BJ (cell line): Measurements from ENCODE around the gene SLC2A5. TPM values are rescaled to one million over a fixed set of nuclear protein-coding genes. Genes with fewer than 3 reads are reported as not detected.

ENCODE experiments used
- CTCF ChIA-PET: fragments of 350-600 bp; formaldehyde crosslinking; extraction: SDS; loops from one replicate; lab custom pipeline; 2021; ENCODE audit warnings: antibody characterized with exemption, inconsistent platforms; lab: Yijun Ruan, JAX
- POLR2A ChIA-PET: fragments of 300-600 bp; sonication (Branson Sonifier 250); formaldehyde crosslinking; extraction: SDS; loops from one replicate; lab custom pipeline; 2021; ENCODE audit warnings: antibody characterized with exemption; lab: Charles Lee
- DNase-seq: peaks from one replicate; pipeline ENCODE4 v3.0.0-alpha.2; 2011; ENCODE audit warnings: low read depth
- H3K27me3 ChIP-seq: 2 replicates; pipeline ENCODE4 v1.6.0; 2011; ENCODE audit warnings: low read length; ENCODE audit not compliant: control insufficient read depth, insufficient read depth
- H3K36me3 ChIP-seq: 2 replicates; pipeline ENCODE4 v1.5.1; 2011; ENCODE audit warnings: low read length; ENCODE audit not compliant: control insufficient read depth, insufficient read depth
- H3K4me3 ChIP-seq: 2 replicates; pipeline ENCODE4 v1.5.1; 2011; ENCODE audit warnings: low read depth, mild to moderate bottlenecking, control low read depth, low read length
- polyA plus RNA-seq: library from polyadenylated mRNA; depleted of rRNA; stranded (reverse); fragments of >200 nt; gene quantifications from 2 replicates; pipeline ENCODE4 v1.2.3, GENCODE V29; 2011
- TF ChIP-seq, protein P1 (sequence below): IDR thresholded peaks from 2 replicates; pipeline ENCODE4 v1.5.1; 2011; ENCODE audit warnings: low read depth, mild to moderate bottlenecking, control low read depth, inconsistent platforms, low read length, moderate library complexity; ENCODE audit not compliant: insufficient read depth

SLC2A5 gene
- polyA plus RNA-seq, 1 experiment, result 0.16 TPM

GRCh38 chr1:9047019-9047418 is 22.4 kb downstream of the SLC2A5 start:
- POLR2A ChIA-PET, result no interaction called here
- Histone ChIP-seq H3K27me3 (peaks cover 6% of the 10 kb centered on the region), H3K4me3 (no peak overlapping the region), H3K36me3 (no peaks in the 10 kb centered on the region)
- TF ChIP-seq, protein P1, sequence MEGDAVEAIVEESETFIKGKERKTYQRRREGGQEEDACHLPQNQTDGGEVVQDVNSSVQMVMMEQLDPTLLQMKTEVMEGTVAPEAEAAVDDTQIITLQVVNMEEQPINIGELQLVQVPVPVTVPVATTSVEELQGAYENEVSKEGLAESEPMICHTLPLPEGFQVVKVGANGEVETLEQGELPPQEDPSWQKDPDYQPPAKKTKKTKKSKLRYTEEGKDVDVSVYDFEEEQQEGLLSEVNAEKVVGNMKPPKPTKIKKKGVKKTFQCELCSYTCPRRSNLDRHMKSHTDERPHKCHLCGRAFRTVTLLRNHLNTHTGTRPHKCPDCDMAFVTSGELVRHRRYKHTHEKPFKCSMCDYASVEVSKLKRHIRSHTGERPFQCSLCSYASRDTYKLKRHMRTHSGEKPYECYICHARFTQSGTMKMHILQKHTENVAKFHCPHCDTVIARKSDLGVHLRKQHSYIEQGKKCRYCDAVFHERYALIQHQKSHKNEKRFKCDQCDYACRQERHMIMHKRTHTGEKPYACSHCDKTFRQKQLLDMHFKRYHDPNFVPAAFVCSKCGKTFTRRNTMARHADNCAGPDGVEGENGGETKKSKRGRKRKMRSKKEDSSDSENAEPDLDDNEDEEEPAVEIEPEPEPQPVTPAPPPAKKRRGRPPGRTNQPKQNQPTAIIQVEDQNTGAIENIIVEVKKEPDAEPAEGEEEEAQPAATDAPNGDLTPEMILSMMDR, result no peak
- CTCF ChIA-PET, result interaction anchor here (1.2 kb wide), 1 partner anchor 15 kb away, joined by 4 read pairs; no protein-coding TSS in a partner anchor
- no peak for DNase-seq

DNA sequence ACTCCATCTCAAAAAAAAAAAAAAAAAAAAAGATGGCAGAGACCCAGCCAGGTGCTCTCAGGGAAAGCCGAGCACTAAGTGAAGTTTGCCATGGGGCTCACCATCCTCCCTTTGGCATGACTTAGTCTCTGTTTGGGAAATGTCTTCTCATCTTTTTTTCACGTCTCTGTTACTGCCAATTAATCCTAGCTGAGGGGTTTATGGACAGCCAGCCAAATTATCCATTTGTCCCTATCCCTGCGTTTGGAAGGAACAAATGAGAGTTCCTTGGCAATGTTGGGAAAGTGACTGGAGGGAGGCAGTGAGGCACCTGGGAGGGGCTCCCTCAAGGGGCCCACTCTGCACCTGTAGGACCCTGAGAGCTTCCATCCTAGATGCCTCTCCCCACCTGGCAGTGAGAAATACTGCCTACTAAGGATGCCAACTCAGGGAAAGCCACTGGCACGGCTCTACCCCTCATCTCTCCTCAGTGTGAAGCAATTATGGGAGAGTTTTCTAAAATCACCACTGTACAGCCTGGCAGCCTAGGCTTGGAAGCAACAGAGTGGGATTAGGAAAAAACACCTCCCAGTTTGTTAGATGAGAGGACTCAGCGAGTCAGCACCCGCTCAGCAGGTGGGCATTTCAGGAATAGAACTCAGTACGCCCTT is 23.4 kb downstream of the SLC2A5 start:
- Histone ChIP-seq H3K4me3 (no peak overlapping the region), H3K27me3 (peaks cover 6% of the 10 kb centered on the region), H3K36me3 (no peaks in the 10 kb centered on the region)
- TF ChIP-seq, protein P1, result no peak
- no peak for DNase-seq
- ChIA-PET CTCF (interaction anchor here (1.5 kb wide), 1 partner anchor 12 kb away, joined by 9 read pairs; no protein-coding TSS in a partner anchor), POLR2A (no interaction called here)

DNA sequence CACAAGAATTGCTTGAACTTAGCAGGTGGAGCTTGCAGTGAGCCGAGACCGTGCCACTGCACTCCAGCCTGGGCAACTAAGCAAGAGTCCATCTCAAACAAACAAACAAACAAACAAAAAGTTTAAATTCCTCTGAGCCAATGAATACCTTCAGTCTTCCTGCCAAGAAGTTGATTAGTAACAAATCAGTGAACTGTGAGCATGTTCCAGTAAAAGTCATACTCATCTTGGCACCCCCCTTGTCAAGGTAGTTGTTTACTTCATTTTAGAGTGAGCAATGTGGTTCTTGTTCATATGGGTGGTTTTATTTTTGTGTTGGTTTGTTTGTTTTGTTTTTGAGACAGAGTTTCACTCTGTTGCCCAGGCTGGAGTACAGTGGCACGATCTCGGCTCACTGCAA is 25.2 kb downstream of the SLC2A5 start:
- Histone ChIP-seq H3K36me3 (no peaks in the 10 kb centered on the region), H3K4me3 (no peak overlapping the region), H3K27me3 (peaks cover 10% of the 10 kb centered on the region)
- no peak for DNase-seq
- TF ChIP-seq, protein P1, result no peak
- ChIA-PET CTCF (interaction anchor here (1.1 to 1.3 kb wide), 2 partner anchors 10 to 12 kb away, joined by 3 read pairs; no protein-coding TSS in a partner anchor), POLR2A (no interaction called here)

- H3K4me3 ChIP-seq, result no peak overlapping the region
- no peak for DNase-seq
- TF ChIP-seq, protein P1, result no peak
- ChIA-PET POLR2A (no interaction called here), CTCF (no interaction called here)
- H3K36me3 ChIP-seq, result no peaks in the 10 kb centered on the region
- peaks cover 15% of the 10 kb centered on the region for H3K27me3 ChIP-seq
These were observed 27.2 kb downstream of the SLC2A5 start for GRCh38 chr1:9042272-9042671.

DNA sequence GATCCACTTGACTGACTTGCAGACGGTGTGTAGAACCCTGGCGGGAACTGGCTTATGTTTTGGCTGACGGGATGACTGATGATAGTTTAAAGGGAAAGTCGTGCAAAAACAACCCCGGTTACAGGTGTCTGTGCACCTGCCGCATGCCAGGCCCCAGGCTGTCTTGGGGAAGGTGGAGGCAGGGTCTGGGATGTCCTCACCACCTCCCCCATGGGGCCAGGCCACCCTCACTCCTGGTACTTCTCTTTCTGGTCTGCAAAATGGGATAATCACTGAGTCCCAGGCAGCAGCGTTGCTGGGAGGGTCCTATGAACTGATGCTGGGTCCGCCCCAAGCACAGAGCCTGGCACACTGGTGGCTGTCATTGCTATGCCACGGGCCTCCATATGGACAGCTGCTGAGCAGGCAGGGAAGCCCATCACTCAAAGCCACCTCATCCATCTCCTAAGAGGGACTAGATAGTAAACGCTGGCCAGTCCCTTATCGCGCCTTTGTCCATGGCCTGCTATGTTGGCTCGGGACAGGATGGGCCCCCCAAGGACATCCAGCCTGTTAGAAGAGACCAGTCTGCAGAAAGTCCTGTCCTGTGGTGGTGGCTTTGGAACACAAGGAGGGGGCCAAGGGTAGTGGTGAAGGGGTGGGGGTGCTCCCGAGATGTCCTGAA is 28.2 kb downstream of the SLC2A5 start:
- no peak for DNase-seq
- TF ChIP-seq, protein P1, result no peak
- Histone ChIP-seq H3K4me3 (no peak overlapping the region), H3K27me3 (peaks cover 17% of the 10 kb centered on the region), H3K36me3 (no peaks in the 10 kb centered on the region)
- CTCF ChIA-PET, result interaction anchor here (1.9 kb wide), 1 partner anchor 17 kb away, joined by 5 read pairs; no protein-coding TSS in a partner anchor
- POLR2A ChIA-PET, result no interaction called here
